22Rv1 (cell line): ENCODE data around the gene JADE2.

Experiments used
- H3K27ac ChIP-seq: fragments of 450-650 bp; 2 replicates; pipeline ENCODE4 v1.5.1; 2017
- ZFX ChIP-seq: fragments of 450-650 bp; IDR thresholded peaks from 2 replicates; pipeline ENCODE4 v1.6.1; 2017; ENCODE audit warnings: antibody characterized with exemption, borderline replicate concordance
- TF ChIP-seq, protein P1 (sequence below): fragments of 450-650 bp; IDR thresholded peaks from 2 replicates; pipeline ENCODE4 v1.5.1; 2017; ENCODE audit warnings: mild to moderate bottlenecking

Gene JADE2

DNA sequence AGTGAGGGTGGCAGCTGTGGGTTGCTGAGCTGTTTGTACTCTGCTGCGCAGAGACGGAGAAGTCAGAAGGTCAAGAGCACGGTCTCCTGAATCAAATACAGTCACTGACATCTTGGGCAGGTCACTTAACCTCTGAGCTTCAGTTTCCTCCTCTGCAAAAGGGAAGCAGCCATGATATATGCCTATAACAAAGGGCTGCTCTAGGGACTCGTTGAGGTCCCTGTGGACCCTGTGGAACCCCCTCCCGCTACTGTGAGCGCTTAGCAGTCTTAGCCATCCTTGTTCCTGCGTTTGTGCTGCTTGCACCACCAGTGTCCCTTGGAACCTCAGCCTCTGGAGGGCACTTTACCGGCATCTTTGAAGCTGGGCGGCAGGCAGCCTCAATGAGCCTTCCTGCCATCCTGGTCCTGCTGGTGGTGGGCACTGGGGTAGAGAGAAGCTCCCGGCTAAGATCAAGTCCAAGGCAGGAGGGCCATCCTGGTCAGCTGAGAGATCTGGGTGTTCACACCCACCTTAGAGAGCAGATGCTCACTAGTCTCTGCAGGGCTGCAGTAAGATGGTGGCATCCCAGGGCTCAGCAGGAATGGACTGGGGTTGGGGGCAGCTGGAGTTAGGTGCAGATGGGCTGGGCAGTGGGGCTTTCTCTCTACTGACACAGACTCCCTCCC is 8.7 kb downstream of the JADE2 start:
- TF ChIP-seq, protein P1, sequence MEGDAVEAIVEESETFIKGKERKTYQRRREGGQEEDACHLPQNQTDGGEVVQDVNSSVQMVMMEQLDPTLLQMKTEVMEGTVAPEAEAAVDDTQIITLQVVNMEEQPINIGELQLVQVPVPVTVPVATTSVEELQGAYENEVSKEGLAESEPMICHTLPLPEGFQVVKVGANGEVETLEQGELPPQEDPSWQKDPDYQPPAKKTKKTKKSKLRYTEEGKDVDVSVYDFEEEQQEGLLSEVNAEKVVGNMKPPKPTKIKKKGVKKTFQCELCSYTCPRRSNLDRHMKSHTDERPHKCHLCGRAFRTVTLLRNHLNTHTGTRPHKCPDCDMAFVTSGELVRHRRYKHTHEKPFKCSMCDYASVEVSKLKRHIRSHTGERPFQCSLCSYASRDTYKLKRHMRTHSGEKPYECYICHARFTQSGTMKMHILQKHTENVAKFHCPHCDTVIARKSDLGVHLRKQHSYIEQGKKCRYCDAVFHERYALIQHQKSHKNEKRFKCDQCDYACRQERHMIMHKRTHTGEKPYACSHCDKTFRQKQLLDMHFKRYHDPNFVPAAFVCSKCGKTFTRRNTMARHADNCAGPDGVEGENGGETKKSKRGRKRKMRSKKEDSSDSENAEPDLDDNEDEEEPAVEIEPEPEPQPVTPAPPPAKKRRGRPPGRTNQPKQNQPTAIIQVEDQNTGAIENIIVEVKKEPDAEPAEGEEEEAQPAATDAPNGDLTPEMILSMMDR, result no peak
- TF ChIP-seq ZFX, result no peak
- H3K27ac ChIP-seq, result no peak overlapping the region

DNA sequence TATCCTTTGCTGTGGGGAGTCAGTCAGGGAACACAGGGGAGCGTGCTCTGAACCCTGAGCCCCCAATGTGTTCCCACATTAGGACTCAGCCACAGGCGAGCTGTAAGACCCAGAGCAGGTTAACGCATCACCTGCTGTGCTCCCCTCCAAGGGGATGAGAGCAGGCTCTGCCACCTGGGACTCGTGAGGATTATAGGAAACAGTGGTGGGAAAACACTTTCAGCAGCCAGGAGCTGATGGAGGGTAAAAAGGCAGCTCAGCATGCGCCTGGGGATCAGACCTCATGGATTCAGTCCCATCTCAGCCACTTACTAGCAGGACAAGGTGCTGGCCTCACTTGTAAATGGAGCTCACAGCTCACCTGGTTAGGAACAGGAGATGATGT is 9.2 kb downstream of the JADE2 start:
- no peak for TF ChIP-seq ZFX
- TF ChIP-seq, protein P1, result no peak
- H3K27ac ChIP-seq, result no peak overlapping the region

DNA sequence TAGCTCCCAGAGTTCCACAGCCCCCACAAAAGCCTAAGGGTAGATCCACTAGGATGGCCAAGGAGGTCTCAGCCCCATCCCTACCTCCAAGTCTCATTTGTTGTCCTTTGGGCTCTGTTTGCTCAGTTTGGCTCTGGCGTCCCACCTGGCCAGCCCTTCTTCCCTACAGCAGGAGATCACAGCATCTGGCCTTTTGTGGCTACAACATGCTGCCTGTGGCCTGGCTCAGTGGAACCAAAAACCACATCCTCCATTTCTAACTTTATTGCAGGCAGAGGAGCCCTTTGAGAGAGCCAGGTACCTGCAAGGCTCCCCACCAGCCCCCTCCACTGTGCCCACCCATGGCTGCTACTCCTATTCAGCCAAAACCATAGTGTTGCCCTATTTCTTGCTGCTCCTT is 11.4 kb downstream of the JADE2 start:
- no peak overlapping the region for H3K27ac ChIP-seq

DNA sequence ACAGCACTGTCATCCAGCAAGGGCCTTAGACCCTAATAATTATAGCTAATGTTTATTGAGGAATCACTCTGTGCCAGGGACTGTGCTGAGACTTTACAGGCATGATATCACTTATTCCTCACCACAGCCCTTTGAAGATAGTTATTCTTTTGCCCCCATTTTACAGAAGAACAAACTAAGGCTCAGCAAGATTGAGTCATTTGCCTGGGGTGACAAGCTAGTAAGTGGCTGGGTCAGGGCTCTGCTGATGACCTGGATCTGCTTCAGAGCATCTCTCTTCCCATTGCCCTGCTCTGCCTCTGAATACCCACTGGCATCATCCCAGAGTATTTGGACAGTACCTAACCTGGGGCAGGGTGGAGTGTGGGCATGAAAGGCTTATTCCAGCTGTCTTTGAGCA is 11.8 kb downstream of the JADE2 start:
- no peak overlapping the region for H3K27ac ChIP-seq
- TF ChIP-seq, protein P1, result no peak

More for the DNA sequence above, 11.4 kb downstream of the JADE2 start:
- TF ChIP-seq, protein P1, result no peak
- TF ChIP-seq ZFX, result no peak

DNA sequence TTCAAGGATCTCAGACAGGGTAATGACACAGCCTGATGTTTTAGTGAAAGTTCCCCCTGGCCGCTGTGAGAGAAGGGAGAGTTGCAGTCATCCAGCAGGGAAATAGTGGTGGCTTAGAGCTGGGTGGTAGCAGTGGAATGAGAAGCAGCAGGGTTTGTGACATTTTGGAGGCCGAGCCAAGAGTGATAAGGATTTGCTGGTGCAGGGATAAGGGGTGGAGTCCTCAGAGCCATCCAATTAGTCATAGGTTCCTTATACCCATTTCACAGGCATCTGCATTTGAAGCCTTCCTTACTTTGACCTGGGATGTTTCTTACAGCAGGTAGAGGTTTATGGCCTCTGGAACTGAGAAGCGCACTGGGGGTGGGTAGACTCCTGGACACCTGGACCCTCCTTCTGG is 12.8 kb downstream of the JADE2 start:
- TF ChIP-seq ZFX, result no peak
- TF ChIP-seq, protein P1, result no peak
- H3K27ac ChIP-seq, result no peak overlapping the region

DNA sequence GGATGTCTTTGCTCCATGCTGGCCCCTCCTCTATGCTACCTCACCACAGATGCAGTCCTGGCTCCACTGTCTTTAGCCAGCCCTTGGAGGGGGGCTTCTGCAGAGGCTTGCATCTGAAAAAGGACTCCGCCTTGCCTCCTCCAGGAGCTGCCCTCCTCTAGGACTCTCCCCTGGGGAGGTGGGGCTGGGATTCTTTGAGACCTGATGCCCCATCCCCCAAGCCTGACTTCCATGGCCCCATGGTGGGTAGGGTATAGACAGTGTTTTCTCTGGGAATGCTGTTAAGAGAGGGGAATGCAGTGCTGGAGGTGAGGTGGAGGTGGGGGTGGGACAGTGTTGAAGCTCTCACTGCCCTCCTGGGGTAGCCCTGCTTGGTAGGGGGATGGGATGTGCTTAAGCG is 14.3 kb downstream of the JADE2 start:
- no peak for TF ChIP-seq ZFX
- TF ChIP-seq, protein P1, result no peak
- H3K27ac ChIP-seq, result no peak overlapping the region

DNA sequence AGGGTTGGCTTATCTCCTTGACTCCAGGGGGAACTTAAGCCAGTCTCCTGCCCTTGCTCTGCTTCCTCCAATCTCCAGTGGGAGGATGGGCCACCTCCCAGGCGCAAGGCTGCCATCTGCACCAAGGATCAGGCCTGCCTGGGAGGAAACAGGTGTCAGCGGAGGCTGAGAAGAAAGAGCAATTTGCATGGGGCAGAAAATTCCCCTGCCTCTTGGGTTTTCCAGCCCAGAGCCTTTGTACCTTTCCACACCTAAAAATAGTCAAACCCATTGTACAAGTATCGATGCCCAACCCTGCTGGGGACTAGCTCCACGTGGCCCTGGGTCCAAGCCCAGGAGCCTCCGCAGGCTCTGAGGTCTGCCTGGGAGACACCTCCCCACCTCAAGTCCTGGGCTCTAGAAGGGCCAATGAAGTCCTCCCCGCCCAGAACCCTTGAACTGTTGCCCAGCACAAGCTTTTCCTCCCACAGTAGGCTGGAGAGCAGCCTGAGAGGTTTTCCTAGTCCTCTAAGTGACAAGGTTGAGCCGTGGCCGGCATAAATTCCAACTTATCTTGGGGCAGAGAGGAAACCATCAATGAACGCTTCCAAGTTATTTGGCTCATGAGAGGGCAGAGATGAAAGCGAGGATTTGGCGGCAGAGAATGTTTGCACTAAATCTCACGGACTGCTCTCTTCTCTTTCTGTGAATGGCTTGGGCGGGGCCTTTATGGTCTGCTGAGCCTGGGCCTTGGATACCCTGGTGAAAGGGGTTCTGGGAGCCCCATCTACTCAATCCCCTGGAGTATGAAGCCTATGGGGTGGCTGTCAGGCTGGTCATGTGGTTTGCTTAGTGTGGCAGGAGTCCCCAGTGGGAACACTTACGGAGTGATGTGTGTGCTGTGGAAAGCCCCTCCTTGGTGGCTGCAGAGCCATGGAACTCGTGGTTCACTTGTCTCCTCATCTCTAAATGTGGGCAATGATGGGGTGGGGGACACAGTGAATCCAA is 15.6 kb downstream of the JADE2 start:
- TF ChIP-seq ZFX, result no peak
- TF ChIP-seq, protein P1, result no peak
- no peak overlapping the region for H3K27ac ChIP-seq
